ENCODE data around the gene KLF13. TPM values are rescaled to one million over a fixed set of nuclear protein-coding genes. Genes with fewer than 3 reads are reported as not detected.
"Not testable (repeated sequence)": the region's sequence is repeated elsewhere in the genome, so short reads cannot be mapped to it uniquely, and the experiment has no call there.

KLF13 gene
- total RNA-seq, 1 experiment from 2014 or later = 14.1 TPM

- H3K4me1 Mint-ChIP-seq (ENCODE audit: low read depth, unreplicated experiment) = no peaks in the 10 kb centered on the region
- no peak overlapping the region for H3K4me3 Mint-ChIP-seq (ENCODE audit: low read depth, unreplicated experiment)
- intact Hi-C loops (cut with micrococcal nuclease; ENCODE audit: unreplicated experiment) = no loop called here
- no peaks in the 10 kb centered on the region for H3K27me3 Mint-ChIP-seq (ENCODE audit: unreplicated experiment)
- TF ChIP-seq CTCF (IDR thresholded peaks at IDR 0.05; ENCODE audit: unreplicated experiment) = no peak
- H3K36me3 Mint-ChIP-seq (ENCODE audit: insufficient read depth, unreplicated experiment) = peaks cover 3% of the 10 kb centered on the region
- no peak for DNase-seq
- CTCF ChIA-PET = no interaction called here
- no peaks in the 10 kb centered on the region for H3K9me3 Mint-ChIP-seq (ENCODE audit: low read depth, unreplicated experiment)
- no TSS peak for BruUV-seq (replicated peaks)
- H3K27ac Mint-ChIP-seq (ENCODE audit: unreplicated experiment) = no peak overlapping the region
Observed at GRCh38 chr15:31353931-31354330, 27.3 kb downstream of the KLF13 start.

- BruUV-seq (replicated peaks); H3K27ac Mint-ChIP-seq (ENCODE audit: unreplicated experiment); H3K4me3 Mint-ChIP-seq (ENCODE audit: low read depth, unreplicated experiment); intact Hi-C loops (cut with micrococcal nuclease; ENCODE audit: unreplicated experiment); H3K9me3 Mint-ChIP-seq (ENCODE audit: low read depth, unreplicated experiment); H3K4me1 Mint-ChIP-seq (ENCODE audit: low read depth, unreplicated experiment); CTCF ChIA-PET; DNase-seq; H3K36me3 Mint-ChIP-seq (ENCODE audit: insufficient read depth, unreplicated experiment); H3K27me3 Mint-ChIP-seq (ENCODE audit: unreplicated experiment): not testable (repeated sequence)
Observed at GRCh38 chr15:31356097-31356496, 29.5 kb downstream of the KLF13 start.

- TF ChIP-seq CTCF (IDR thresholded peaks at IDR 0.05; ENCODE audit: unreplicated experiment) = no peak
- CTCF ChIA-PET = no interaction called here
- H3K27ac Mint-ChIP-seq (ENCODE audit: unreplicated experiment) = no peak overlapping the region
- no peak overlapping the region for H3K4me3 Mint-ChIP-seq (ENCODE audit: low read depth, unreplicated experiment)
- H3K36me3 Mint-ChIP-seq (ENCODE audit: insufficient read depth, unreplicated experiment) = no peaks in the 10 kb centered on the region
- no peaks in the 10 kb centered on the region for H3K27me3 Mint-ChIP-seq (ENCODE audit: unreplicated experiment)
- intact Hi-C loops (cut with micrococcal nuclease; ENCODE audit: unreplicated experiment) = no loop called here
- no peak for DNase-seq
- no peaks in the 10 kb centered on the region for H3K4me1 Mint-ChIP-seq (ENCODE audit: low read depth, unreplicated experiment)
- H3K9me3 Mint-ChIP-seq (ENCODE audit: low read depth, unreplicated experiment) = no peaks in the 10 kb centered on the region
- BruUV-seq (replicated peaks) = no TSS peak
Observed at GRCh38 chr15:31357148-31357547, 30.5 kb downstream of the KLF13 start.

- H3K4me1 Mint-ChIP-seq (ENCODE audit: low read depth, unreplicated experiment) = no peaks in the 10 kb centered on the region
- CTCF ChIA-PET = no interaction called here
Observed at GRCh38 chr15:31358163-31358562, 31.5 kb downstream of the KLF13 start.

More at GRCh38 chr15:31358163-31358562, 31.5 kb downstream of the KLF13 start:
- no TSS peak for BruUV-seq (replicated peaks)
- TF ChIP-seq CTCF (IDR thresholded peaks at IDR 0.05; ENCODE audit: unreplicated experiment) = no peak
- H3K4me3 Mint-ChIP-seq (ENCODE audit: low read depth, unreplicated experiment) = no peak overlapping the region
- no peaks in the 10 kb centered on the region for H3K27me3 Mint-ChIP-seq (ENCODE audit: unreplicated experiment)
- H3K27ac Mint-ChIP-seq (ENCODE audit: unreplicated experiment) = no peak overlapping the region
- DNase-seq = no peak
- H3K36me3 Mint-ChIP-seq (ENCODE audit: insufficient read depth, unreplicated experiment) = no peaks in the 10 kb centered on the region
- intact Hi-C loops (cut with micrococcal nuclease; ENCODE audit: unreplicated experiment) = no loop called here
- H3K9me3 Mint-ChIP-seq (ENCODE audit: low read depth, unreplicated experiment) = no peaks in the 10 kb centered on the region
